ENCODE results near the gene TLX1. TPM values are rescaled to one million over a fixed set of nuclear protein-coding genes. Genes with fewer than 3 reads are reported as not detected.

TLX1 gene
- polyA plus RNA-seq (2011; rRNA removed) (0.06 and 0.09 TPM in 2 replicates), polyA plus RNA-seq (2017; fragmentation: RNase III; extraction: RNeasy Plus Mini Kit Qiagen cat#74134 plus additional on column Dnase treatment) (not detected in 3 replicates), polyA minus RNA-seq (2011; rRNA and poly(A)+ RNA removed) (0.25 TPM in 1 of 2 replicates, not detected in the other)
- polyA plus RNA-seq (2012; cell fraction: cytosol; rRNA removed) = 0.04 and 0.06 TPM in 2 replicates
- polyA plus RNA-seq (2012; cell fraction: nucleus; rRNA removed) = 0.04 TPM in 2 replicates

DNA sequence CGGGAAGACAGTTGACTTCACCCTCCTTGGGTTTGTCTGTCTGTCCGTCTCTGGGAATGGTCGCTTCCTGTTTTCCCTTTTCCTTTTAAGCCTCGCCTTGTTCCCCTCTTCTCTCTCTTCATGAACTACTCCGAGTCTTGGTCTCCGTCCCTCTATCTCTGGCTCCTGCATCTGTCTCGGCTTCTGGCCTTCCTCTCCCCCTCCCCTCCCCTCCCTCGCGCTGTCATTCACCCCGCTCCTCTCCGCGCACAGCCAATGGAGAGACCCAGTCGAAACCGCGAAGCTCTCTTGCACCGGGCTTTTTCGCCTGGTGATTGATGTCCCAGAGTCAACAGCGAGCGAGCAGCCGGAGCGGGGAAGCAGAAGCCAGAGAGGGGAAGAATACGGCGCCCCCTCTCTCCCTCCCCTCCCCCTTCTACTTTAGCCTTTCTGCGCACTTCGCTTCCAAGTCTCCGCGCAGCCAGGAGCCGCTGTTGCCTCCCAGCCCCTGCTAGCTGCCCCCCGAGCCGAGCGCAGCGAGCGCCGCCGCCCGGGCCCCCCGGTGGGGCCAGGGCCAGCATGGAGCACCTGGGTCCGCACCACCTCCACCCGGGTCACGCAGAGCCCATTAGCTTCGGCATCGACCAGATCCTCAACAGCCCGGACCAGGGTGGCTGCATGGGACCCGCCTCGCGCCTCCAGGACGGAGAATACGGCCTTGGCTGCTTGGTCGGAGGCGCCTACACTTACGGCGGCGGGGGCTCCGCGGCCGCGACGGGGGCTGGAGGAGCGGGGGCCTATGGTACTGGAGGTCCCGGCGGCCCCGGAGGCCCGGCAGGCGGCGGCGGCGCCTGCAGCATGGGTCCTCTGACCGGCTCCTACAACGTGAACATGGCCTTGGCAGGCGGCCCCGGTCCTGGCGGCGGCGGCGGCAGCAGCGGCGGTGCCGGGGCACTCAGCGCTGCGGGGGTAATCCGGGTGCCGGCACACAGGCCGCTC, at the start of gene TLX1:
TLX1 (plus strand) TSS at position 317 of the 978 bp plus-strand sequence; CDS start at position 559, 242 bp downstream.
- 63% methylated on average over 25 of the region's 83 CpGs for WGBS (ENCODE audit: missing lambda C conversion rate)
- POLR2A ChIA-PET = no interaction called here
- Histone ChIP-seq H3K4me2 (peak within 1 kb of the TSS; percentile 62), H3K9me3 (no peaks in the 10 kb centered on the region), H3K4me1 (no peaks in the 10 kb centered on the region), H3K27ac (peak within 1 kb of the TSS in 1 of 2 experiments; percentile 53; a peak in 2 of 6 replicates), H3K4me3 (peak within 1 kb of the TSS; percentile 33; the same call in 2 of the 3 replicates)
- TF ChIP-seq TFCP2L1 (CRISPR knock-in tag; IDR thresholded peaks at IDR 0.05) = no peak
- TF ChIP-seq, protein P1, sequence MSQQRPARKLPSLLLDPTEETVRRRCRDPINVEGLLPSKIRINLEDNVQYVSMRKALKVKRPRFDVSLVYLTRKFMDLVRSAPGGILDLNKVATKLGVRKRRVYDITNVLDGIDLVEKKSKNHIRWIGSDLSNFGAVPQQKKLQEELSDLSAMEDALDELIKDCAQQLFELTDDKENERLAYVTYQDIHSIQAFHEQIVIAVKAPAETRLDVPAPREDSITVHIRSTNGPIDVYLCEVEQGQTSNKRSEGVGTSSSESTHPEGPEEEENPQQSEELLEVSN (IDR thresholded peaks at IDR 0.05; ENCODE audit: borderline replicate concordance, low read depth) = 0 out of 2 replicates have a peak, but pooled peaks have one; percentile 27
- FAIRE-seq (no peak), ATAC-seq (peak; percentile 32 to 66; a peak in 3 of 6 replicates), DNase-seq (ENCODE audit: low read depth in 1 of 2, low spot score in 1 of 2) (no peak)
- CTCF ChIA-PET = interaction anchor here (0.6 to 3.1 kb wide), 7 partner anchors 11 to 71 kb away, joined by 3 to 24 read pairs (median 4); no protein-coding TSS in a partner anchor

DNA sequence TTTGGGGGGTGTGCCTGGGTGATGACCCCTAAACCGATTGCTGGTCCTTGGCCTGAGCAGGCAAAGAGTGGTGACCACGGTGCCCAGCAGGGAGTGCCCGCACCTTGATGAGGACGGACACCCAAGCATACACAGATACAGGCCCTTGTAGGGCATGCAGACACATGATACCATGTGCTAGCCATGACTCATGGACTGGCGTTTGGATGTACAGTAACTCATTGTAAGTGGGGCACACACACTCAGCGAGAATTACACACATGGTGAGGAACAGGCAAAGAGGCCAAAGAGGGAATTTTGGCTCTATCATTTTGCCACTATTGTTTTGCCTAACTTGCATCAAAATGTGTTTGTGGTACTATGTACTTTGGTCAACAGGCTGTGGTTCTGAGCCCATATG, 45.3 kb upstream of the TLX1 start:
- 68% methylated on average over 6 of the region's 6 CpGs for WGBS (ENCODE audit: missing lambda C conversion rate)

DNA sequence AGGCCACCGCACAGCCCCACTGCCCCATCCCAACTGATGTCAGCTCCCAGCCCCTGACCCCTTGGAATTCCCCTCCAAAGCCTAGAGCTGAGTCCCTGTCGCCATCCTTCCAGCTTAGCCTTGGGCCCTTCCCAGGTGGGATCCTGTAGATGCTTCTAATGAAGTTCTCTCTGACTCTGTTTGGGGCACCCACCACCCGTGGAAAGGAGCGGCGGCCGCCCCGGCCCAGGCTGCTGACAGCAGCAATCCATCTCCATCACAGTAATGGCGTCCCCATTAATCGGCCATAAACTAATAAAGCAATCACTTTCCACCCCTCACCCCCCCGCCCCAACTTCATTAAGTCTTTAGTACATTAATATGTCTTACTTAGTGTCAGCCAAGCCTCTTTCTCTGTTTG, 43.7 kb upstream of the TLX1 start:
- FAIRE-seq = no peak
- H3K4me1 ChIP-seq = peaks cover 39% of the 10 kb centered on the region

More for the DNA sequence above, 45.3 kb upstream of the TLX1 start:
- no peaks in the 10 kb centered on the region for H3K9me3 ChIP-seq
- ChIA-PET POLR2A (no interaction called here), CTCF (interaction anchor here (1.5 to 65.1 kb wide), 4 partner anchors 11 to 57 kb away, joined by 3 to 2364 read pairs (median 72); partner anchors contain the start of genes KAZALD1, PDZD7 and SFXN3)
- no peak overlapping the region for H3K27ac ChIP-seq
- ATAC-seq (no peak), DNase-seq (ENCODE audit: low read depth in 1 of 2, low spot score in 1 of 2) (no peak), FAIRE-seq (no peak)
- TF ChIP-seq KDM5A (IDR thresholded peaks at IDR 0.05) (no peak), CHD4 (IDR thresholded peaks at IDR 0.05; ENCODE audit: borderline replicate concordance) (no peak), NFE2L2 (conservative IDR thresholded peaks at IDR 0.05; ENCODE audit: low read length) (no peak), HOXB13 (CRISPR knock-in tag; IDR thresholded peaks at IDR 0.05; ENCODE audit: low read depth) (no peak), FOSB (CRISPR knock-in tag; IDR thresholded peaks at IDR 0.05) (no peak), JUN (IDR thresholded peaks at IDR 0.05) (no peak), HOXB5 (CRISPR knock-in tag; IDR thresholded peaks at IDR 0.05) (no peak), EHMT2 (IDR thresholded peaks at IDR 0.05; ENCODE audit: low read depth) (no peak)
- TF ChIP-seq, protein P1 (IDR thresholded peaks at IDR 0.05; ENCODE audit: borderline replicate concordance, low read depth) = no peak
- TF ChIP-seq, protein P2, sequence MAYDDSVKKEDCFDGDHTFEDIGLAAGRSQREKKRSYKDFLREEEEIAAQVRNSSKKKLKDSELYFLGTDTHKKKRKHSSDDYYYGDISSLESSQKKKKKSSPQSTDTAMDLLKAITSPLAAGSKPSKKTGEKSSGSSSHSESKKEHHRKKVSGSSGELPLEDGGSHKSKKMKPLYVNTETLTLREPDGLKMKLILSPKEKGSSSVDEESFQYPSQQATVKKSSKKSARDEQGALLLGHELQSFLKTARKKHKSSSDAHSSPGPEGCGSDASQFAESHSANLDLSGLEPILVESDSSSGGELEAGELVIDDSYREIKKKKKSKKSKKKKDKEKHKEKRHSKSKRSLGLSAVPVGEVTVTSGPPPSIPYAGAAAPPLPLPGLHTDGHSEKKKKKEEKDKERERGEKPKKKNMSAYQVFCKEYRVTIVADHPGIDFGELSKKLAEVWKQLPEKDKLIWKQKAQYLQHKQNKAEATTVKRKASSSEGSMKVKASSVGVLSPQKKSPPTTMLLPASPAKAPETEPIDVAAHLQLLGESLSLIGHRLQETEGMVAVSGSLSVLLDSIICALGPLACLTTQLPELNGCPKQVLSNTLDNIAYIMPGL (CRISPR knock-in tag; IDR thresholded peaks at IDR 0.05; ENCODE audit: borderline replicate concordance) = no peak
- no peak overlapping the region for H3K4me2 ChIP-seq
- H3K4me3 ChIP-seq = no peak overlapping the region
- H3K4me1 ChIP-seq = peaks cover 24% of the 10 kb centered on the region

More for the DNA sequence above, 43.7 kb upstream of the TLX1 start:
- ATAC-seq = no peak
- ChIA-PET CTCF (interaction anchor here (0.7 to 65.1 kb wide), 8 partner anchors 9 to 931 kb away, joined by 3 to 2364 read pairs (median 10); partner anchors contain the start of genes KAZALD1, PDZD7 and SFXN3), POLR2A (interaction anchor here (0.6 kb wide), 1 partner anchor 37 kb away, joined by 3 read pairs; no protein-coding TSS in a partner anchor)
- TF ChIP-seq CBX8 (IDR thresholded peaks at IDR 0.05) (no peak), FOSL2 (IDR thresholded peaks at IDR 0.05) (no peak), FOSL2 (CRISPR knock-in tag; IDR thresholded peaks at IDR 0.05) (no peak), CEBPB (IDR thresholded peaks at IDR 0.05) (no peak), JUNB (IDR thresholded peaks at IDR 0.05) (no peak), TP53 (CRISPR knock-in tag; IDR thresholded peaks at IDR 0.05) (no peak), RFX5 (IDR thresholded peaks at IDR 0.05) (no peak), FOSB (CRISPR knock-in tag; IDR thresholded peaks at IDR 0.05) (no peak), RARB (CRISPR knock-in tag; IDR thresholded peaks at IDR 0.05) (no peak), CHD4 (IDR thresholded peaks at IDR 0.05; ENCODE audit: borderline replicate concordance) (no peak), NFE2L2 (conservative IDR thresholded peaks at IDR 0.05; ENCODE audit: low read length) (no peak), RAD21 (conservative IDR thresholded peaks at IDR 0.05 in 1 of 2, IDR thresholded peaks at IDR 0.05 in 1 of 2) (no peak)
- TF ChIP-seq, protein P3, sequence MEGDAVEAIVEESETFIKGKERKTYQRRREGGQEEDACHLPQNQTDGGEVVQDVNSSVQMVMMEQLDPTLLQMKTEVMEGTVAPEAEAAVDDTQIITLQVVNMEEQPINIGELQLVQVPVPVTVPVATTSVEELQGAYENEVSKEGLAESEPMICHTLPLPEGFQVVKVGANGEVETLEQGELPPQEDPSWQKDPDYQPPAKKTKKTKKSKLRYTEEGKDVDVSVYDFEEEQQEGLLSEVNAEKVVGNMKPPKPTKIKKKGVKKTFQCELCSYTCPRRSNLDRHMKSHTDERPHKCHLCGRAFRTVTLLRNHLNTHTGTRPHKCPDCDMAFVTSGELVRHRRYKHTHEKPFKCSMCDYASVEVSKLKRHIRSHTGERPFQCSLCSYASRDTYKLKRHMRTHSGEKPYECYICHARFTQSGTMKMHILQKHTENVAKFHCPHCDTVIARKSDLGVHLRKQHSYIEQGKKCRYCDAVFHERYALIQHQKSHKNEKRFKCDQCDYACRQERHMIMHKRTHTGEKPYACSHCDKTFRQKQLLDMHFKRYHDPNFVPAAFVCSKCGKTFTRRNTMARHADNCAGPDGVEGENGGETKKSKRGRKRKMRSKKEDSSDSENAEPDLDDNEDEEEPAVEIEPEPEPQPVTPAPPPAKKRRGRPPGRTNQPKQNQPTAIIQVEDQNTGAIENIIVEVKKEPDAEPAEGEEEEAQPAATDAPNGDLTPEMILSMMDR (IDR thresholded peaks at IDR 0.05) = no peak
- Histone ChIP-seq H3K4me3 (no peak overlapping the region), H3K4me2 (no peak overlapping the region), H3K27ac (no peak overlapping the region), H3K9me3 (no peaks in the 10 kb centered on the region)
- no peak for DNase-seq (ENCODE audit: low read depth in 1 of 2, low spot score in 1 of 2)
- WGBS (ENCODE audit: missing lambda C conversion rate) = 86% methylated on average over 7 of the region's 10 CpGs

Measured in A549 (cell line).